GM06990 (cell line): ENCODE results near the gene ANKRD24.

ENCODE experiments used
- DNase-seq: peaks from one replicate; pipeline ENCODE4 v3.0.0-alpha.2; 2011; ENCODE audit not compliant: insufficient read length; ENCODE audit errors: extremely low read depth
- H3K27me3 ChIP-seq: replicated peaks from 2 replicates; pipeline ENCODE4 v1.6.0; 2011; ENCODE audit warnings: low read length; ENCODE audit not compliant: control insufficient read depth, insufficient read depth
- H3K36me3 ChIP-seq: 2 replicates; pipeline ENCODE4 v1.5.1; 2011; ENCODE audit warnings: low read length; ENCODE audit not compliant: control insufficient read depth, insufficient read depth
- H3K4me3 ChIP-seq: replicated peaks from 2 replicates; pipeline ENCODE4 v1.5.1; 2011; ENCODE audit warnings: low read depth, mild to moderate bottlenecking, control low read depth, low read length
- TF ChIP-seq, protein P1 (sequence below): IDR thresholded peaks from 2 replicates; pipeline ENCODE4 v1.5.1; 2011; ENCODE audit warnings: low read length, control low read depth, mild to moderate bottlenecking, inconsistent platforms; ENCODE audit not compliant: insufficient read depth, poor library complexity, severe bottlenecking

The ANKRD24 gene

GRCh38 chr19:4177146-4177545 is 5.3 kb upstream of the ANKRD24 start:
- no peak for DNase-seq
- no peak overlapping the region for H3K4me3 ChIP-seq
- no peaks in the 10 kb centered on the region; the same call in 1 of the 2 replicates for H3K27me3 ChIP-seq
- H3K36me3 ChIP-seq = peaks cover 7% of the 10 kb centered on the region
- TF ChIP-seq, protein P1, sequence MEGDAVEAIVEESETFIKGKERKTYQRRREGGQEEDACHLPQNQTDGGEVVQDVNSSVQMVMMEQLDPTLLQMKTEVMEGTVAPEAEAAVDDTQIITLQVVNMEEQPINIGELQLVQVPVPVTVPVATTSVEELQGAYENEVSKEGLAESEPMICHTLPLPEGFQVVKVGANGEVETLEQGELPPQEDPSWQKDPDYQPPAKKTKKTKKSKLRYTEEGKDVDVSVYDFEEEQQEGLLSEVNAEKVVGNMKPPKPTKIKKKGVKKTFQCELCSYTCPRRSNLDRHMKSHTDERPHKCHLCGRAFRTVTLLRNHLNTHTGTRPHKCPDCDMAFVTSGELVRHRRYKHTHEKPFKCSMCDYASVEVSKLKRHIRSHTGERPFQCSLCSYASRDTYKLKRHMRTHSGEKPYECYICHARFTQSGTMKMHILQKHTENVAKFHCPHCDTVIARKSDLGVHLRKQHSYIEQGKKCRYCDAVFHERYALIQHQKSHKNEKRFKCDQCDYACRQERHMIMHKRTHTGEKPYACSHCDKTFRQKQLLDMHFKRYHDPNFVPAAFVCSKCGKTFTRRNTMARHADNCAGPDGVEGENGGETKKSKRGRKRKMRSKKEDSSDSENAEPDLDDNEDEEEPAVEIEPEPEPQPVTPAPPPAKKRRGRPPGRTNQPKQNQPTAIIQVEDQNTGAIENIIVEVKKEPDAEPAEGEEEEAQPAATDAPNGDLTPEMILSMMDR = no peak

GRCh38 chr19:4178990-4179389 is 3.5 kb upstream of the ANKRD24 start:
- H3K36me3 ChIP-seq = peaks cover 7% of the 10 kb centered on the region
- no peaks in the 10 kb centered on the region for H3K27me3 ChIP-seq
- no peak for DNase-seq
- TF ChIP-seq, protein P1 = no peak
- no peak overlapping the region for H3K4me3 ChIP-seq

- DNase-seq = no peak
- Histone ChIP-seq H3K27me3 (no peaks in the 10 kb centered on the region), H3K4me3 (peak overlapping the region; percentile 98), H3K36me3 (peaks cover 7% of the 10 kb centered on the region)
- TF ChIP-seq, protein P1 = no peak
These were observed 1.4 kb upstream of the ANKRD24 start for GRCh38 chr19:4181053-4181508.

- TF ChIP-seq, protein P1 = no peak
- Histone ChIP-seq H3K4me3 (no peak overlapping the region; the same call in 1 of the 2 replicates), H3K27me3 (no peaks in the 10 kb centered on the region), H3K36me3 (0 out of 2 replicates have a peak, but pooled peaks cover 1% of the 10 kb centered on the region)
- DNase-seq = no peak
These were observed 1.7 kb downstream of the ANKRD24 start for GRCh38 chr19:4183967-4184717.

DNA sequence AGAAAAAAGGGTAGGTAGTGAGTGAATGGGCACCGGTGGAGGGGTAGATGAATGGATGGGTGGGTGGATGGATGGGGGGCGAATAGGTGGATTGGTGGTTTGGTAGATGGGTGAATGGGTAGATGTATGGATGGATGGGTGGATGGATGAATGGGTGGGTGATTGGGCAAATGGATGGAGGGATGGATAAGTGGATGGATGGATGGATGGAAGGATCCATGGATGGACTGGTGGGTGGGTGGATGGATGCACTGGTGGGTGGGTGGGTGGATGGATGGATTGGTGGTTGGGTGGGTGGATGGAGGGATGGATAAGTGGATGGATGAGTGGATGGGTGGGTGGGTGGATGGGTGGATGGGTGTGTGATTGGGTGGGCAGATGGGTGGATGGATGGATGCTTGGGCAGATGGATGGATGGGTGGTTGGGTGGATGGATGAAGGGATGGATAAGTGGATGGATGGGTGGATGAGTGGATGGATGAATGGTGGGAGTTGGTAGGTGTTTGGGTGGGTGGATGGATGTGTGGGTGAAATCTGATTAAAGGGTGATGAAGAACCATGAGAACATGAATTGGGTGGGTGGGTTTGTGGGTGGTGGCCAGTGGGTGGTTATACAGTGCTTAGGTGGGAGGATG is 2.3 kb downstream of the ANKRD24 start:
- no peak for DNase-seq
- H3K27me3 ChIP-seq = no peaks in the 10 kb centered on the region
- H3K36me3 ChIP-seq = no peaks in the 10 kb centered on the region
- TF ChIP-seq, protein P1 = no peak
- no peak overlapping the region for H3K4me3 ChIP-seq
